GM19397 (cell line): ENCODE results near the gene C2orf42.
A peak's percentile ranks its signal among the peaks of the same experiment; 100 is the strongest.
"Not testable (repeated sequence)": the region's sequence is repeated elsewhere in the genome, so short reads cannot be mapped to it uniquely, and the experiment has no call there.

Source experiments
- ATAC-seq: cut with Tn5 transposase; IDR thresholded peaks from one replicate; pipeline ENCODE4 v1.9.1; 2021; ENCODE audit warnings: mild to moderate bottlenecking, moderate library complexity; ENCODE audit not compliant: unreplicated experiment

C2orf42 gene

DNA sequence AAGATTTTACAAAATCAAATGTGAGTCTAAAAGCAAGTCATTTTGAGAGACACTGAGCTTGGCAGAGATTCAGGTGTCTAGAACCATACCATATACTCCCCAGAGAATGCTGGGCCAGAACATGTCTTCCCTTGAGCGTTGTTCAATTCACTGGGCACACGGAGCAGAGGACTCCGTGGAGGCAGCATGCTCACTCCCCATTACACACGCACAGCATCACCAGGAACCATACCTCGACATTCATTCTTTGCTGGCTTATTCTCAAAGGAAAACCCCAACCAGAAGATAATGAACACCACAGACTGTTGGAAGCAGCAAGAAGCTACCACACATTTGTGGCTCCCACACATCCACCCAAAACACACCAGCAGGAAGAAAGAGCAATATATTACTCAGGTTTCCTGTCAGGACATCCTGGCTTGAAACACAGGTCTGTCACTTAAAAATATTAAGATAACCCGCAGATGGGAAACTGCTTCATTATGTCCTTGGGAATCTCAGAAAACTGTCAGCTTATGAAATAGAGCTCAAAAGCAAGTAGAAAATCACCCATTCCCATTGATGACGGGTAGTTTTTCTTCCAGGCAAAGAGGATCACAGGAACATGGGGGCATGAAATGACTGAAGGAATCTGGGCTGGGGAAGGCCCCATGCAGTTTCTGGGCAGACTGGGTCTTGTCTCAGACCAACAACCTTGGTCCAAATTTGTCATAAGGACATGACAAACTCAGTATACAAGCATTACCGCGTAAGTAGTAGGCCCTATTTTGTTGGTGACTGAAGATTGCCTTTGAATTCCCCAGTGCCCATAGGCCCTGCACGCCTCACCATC lies 57.1 kb downstream of the C2orf42 start:
- no peak for ATAC-seq

DNA sequence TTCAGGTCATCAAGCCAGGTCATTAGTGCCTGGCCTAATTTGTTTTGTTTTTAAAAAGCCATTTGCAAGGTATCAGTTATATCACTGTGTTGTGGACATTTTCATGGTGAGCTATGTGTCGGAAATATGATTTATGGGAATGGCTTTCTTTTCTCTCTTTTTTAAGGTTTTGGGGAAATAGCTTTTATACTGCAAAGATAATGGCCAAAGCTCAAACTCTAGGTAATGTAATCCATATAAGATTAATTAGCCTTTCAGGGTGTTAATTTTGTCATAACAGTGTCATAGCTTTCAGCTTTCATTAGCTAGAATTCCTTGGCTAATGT lies 57.7 kb downstream of the C2orf42 start:
- no peak for ATAC-seq

DNA sequence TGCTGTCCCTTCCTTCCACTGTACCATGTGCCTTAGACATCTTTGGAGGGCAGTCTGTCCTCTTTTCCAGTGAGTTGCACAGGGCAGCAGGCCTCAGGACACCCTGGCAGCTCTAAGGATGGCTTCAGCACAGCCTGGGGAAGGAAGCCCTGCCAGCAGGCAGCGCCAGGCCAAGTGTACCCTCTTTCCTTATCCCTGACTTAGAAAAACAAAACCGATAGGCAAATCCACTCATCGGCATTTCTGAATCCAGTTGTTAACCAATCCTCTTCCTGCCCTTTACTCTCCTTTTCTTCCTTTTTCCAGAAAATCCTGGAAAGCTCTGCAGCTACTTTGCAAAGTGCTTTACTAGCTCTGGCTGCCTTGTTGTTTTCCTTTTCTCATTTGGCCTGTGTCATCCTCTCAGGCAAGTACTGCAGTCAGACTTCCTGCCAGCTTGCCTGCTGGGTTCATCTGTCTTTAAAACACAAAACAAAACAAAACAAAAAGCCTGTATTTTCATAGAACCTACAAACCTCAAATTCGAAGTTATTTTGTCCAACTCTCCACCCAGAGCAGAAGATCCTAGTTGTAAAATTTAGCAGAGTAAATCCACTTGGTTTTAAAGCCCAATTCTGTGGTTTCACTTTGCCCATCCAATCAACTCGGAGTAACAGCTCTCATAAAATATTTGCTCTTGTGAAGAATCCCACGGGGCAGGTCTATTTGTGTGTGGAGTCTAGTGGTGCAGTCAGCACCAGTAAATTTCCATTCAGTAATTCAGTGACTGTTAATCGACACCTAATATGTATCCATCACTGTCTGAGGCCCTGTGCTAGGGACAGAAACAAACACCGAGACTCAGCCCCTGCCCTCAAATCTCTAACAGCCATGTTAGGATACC lies 58.3 kb downstream of the C2orf42 start:
- peak; percentile 32 for ATAC-seq

GRCh38 chr2:70131344-70132143 lies 59.3 kb downstream of the C2orf42 start:
- not testable (repeated sequence) for ATAC-seq

GRCh38 chr2:70128005-70128404 lies 62.8 kb downstream of the C2orf42 start:
- no peak for ATAC-seq

- ATAC-seq: no peak
Measured at GRCh38 chr2:70126413-70126812, 64.4 kb downstream of the C2orf42 start.

DNA sequence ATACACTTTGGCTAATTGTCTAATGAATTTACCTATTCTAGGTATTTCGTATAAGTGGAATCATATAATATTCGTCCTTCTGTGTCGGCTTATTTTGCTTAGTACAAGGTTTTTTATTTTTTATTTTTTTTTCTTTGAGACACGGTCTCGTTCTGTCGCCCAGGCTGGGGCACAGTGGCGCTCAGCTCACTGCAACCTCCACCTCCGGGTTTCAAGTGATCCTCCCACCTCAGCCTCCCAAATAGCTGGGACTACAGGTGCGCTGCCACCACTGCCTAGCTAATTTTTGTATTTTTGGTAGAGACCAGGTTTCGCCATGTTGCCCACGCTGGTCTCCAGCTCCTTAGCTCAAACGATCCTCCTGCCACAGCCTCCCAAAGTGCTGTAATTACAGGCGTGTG lies 65.3 kb downstream of the C2orf42 start:
- no peak for ATAC-seq

GRCh38 chr2:70124983-70125480 lies 65.8 kb downstream of the C2orf42 start:
- no peak for ATAC-seq

DNA sequence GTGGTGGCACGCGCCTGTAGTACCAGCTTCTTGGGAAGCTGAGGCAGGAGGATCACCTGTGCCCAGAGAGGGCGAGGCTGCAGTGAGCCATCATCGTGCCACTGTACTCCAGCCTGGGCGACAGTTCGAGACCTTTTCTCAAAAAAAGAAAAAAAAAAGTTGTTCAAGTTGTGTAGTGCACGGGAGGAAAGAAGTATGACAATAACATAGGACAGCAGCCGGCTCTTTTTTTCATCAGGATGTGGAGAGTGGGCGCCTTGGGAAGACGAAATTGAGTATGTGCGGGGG lies 67.0 kb downstream of the C2orf42 start:
- no peak for ATAC-seq

GRCh38 chr2:70123051-70123828 lies 67.6 kb downstream of the C2orf42 start:
- ATAC-seq: no peak

DNA sequence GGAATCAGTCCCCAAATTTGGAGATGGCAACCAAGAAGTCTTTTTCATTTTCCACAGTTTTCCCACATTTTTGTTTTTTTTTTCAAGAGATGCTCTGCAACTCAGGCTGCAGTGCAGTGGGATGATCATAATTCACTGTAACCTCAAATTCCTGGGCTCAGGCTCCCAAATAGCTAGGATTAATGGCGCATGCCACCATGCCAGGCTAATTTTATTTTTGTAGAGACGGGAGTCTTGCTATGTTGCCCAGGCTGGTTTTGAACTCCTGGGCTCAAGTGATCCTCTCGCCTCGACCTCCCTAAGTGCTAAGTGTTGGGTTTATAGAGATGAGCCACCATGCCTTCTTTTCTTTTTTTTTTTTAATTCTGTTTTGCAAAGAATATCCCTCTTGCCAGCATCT lies 68.3 kb downstream of the C2orf42 start:
- no peak for ATAC-seq

- ATAC-seq: no peak
Measured at GRCh38 chr2:70121627-70122372, 69.0 kb downstream of the C2orf42 start.

DNA sequence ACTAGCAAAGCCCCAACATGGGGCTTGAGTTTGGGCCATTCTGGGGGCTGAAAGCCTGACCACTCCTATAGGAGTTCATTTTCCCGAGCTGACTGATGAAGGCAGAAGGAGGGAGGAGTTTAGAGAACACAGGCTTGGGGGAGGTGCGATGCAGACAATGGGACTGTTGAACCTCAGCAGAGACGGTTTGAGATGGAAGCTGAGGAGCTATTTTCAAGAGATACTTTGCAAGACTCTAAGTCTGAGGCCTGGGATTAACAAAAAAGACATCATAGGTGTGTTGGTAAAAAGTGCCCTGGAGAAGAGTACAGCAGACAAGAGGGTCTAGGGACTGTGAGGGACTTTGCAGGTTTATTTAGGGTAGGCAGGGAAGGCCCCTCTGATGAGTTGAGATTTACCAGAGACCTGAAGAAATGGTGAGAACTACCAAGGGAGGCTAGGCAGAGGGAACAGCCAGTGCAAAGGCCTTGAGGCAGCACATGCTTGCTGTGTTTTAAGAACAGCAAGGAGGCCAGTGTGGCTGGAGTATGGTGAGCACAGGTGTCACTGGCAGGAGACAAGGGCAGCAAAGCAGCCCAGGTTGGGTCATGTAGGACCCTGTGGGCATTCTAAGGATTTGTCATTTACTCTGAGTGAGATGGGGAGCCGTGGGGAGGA lies 71.9 kb downstream of the C2orf42 start:
- no peak for ATAC-seq

GRCh38 chr2:70116936-70117552 lies 73.8 kb downstream of the C2orf42 start:
- ATAC-seq: no peak

- peak; percentile 59 for ATAC-seq
Measured at GRCh38 chr2:70115646-70116442, 75.0 kb downstream of the C2orf42 start.

GRCh38 chr2:70113359-70114070 lies 77.3 kb downstream of the C2orf42 start:
- no peak for ATAC-seq
